Myometrial cell (primary cell): ENCODE measurements around the gene TP53TG3C. TPM values are rescaled to one million over a fixed set of nuclear protein-coding genes. Genes with fewer than 3 reads are reported as not detected.

Source experiments
- total RNA-seq: library from RNA; depleted of rRNA; stranded (reverse); fragments of >200 nt; gene quantifications from 2 replicates; pipeline ENCODE4 v1.2.3, GENCODE V29; 2015

TP53TG3C gene
- total RNA-seq = not detected in 2 replicates

GRCh38 chr16:33193926-33194325 is at the start of gene TP53TG3C:
TP53TG3C (plus strand) TSS chr16:33194226; CDS start chr16:33194294, 68 bp downstream.

Other genes starting within 250 kb of the TP53TG3C start
- gene TP53TG3E, start 110.1 kb downstream of the TP53TG3C start, total RNA-seq = not detected in 2 replicates
- not detected in 2 replicates for gene TP53TG3B, start 166.6 kb downstream of the TP53TG3C start, total RNA-seq